CD4-positive, alpha-beta T cell treated with Interleukin-2 at 100 ng/mL for 4 hours (primary cell): ENCODE data around the gene TMEM129.

ENCODE experiments used
- DNase-seq: peaks from one replicate; pipeline ENCODE4 v3.0.0-alpha.2; 2020; ENCODE audit warnings: low spot score

Gene TMEM129

GRCh38 chr4:1669270-1669669, 51.9 kb downstream of the TMEM129 start:
- DNase-seq, result no peak

GRCh38 chr4:1668488-1668840, 52.7 kb downstream of the TMEM129 start:
- DNase-seq, result no peak

DNA sequence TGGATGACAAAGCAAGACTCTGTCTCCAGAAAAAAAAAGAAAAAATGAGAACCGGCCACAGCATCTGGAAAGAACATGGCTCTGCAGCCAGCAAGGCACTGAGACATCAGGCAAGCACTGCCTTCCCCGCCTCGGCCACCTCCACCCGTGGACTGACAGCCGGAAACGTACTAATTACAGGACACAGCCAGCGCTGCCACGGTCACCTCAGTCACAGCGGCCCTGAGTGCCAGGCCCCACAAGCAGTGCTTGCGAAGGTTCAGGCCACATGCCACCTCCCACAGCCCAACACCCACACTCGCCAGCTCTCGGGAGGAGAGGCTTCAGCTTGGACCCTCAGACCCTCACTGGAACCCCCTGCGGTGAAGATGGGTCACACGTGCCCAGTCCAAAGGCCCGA, 53.9 kb downstream of the TMEM129 start:
- no peak for DNase-seq

DNA sequence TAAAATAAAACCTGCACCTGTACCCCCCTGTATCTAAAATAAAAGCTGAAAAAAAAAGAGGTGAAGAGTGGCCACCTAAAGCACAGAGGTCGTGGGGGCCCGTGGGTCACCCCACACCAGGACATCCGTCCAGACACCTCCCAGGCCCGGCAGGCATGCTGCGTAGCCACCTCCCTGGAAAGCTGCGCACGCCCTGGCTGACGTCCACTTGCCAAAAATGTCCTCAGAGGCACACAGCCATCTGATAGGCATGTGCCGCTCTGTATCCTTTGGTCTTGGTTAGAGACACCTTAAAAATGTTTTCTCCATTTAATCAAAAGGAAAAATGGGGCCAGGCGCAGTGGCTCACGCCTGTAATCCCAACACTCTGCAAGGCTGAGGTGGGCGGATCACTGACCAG, 54.7 kb downstream of the TMEM129 start:
- DNase-seq, result no peak
